Fibroblast of skin of abdomen (primary cell): Measurements from ENCODE around the gene ERBB2.
"Not testable (repeated sequence)": the region's sequence is repeated elsewhere in the genome, so short reads cannot be mapped to it uniquely, and the experiment has no call there.

Source experiments
- DNase-seq: peaks from one replicate; pipeline ENCODE4 v3.0.0-alpha.2; 2013

The ERBB2 gene

GRCh38 chr17:39703913-39704312, 4.0 kb downstream of the ERBB2 start:
- DNase-seq: no peak

- DNase-seq: no peak
Observed at GRCh38 chr17:39704821-39705551, 5.1 kb downstream of the ERBB2 start.

- DNase-seq: no peak
Observed at GRCh38 chr17:39705786-39706348, 6.0 kb downstream of the ERBB2 start.

- DNase-seq: no peak
Observed at GRCh38 chr17:39706383-39706782, 6.5 kb downstream of the ERBB2 start.

GRCh38 chr17:39706921-39707337, 7.1 kb downstream of the ERBB2 start:
- no peak for DNase-seq

- DNase-seq: no peak
Observed at GRCh38 chr17:39709319-39709997, 9.6 kb downstream of the ERBB2 start.

- DNase-seq: no peak
Observed at GRCh38 chr17:39709998-39710964, 10.4 kb downstream of the ERBB2 start.

GRCh38 chr17:39711071-39711470, 11.2 kb downstream of the ERBB2 start:
- not testable (repeated sequence) for DNase-seq

GRCh38 chr17:39711851-39712250, 12.0 kb downstream of the ERBB2 start:
- no peak for DNase-seq

GRCh38 chr17:39714234-39714633, 14.4 kb downstream of the ERBB2 start:
- no peak for DNase-seq

GRCh38 chr17:39715375-39716072, 15.7 kb downstream of the ERBB2 start:
- no peak for DNase-seq

GRCh38 chr17:39716073-39716818, 16.4 kb downstream of the ERBB2 start:
- DNase-seq: no peak

- no peak for DNase-seq
Observed at GRCh38 chr17:39716879-39717536, 17.1 kb downstream of the ERBB2 start.

- no peak for DNase-seq
Observed at GRCh38 chr17:39717660-39718059, 17.8 kb downstream of the ERBB2 start.

GRCh38 chr17:39719563-39720355, 19.9 kb downstream of the ERBB2 start:
- DNase-seq: no peak

GRCh38 chr17:39722104-39722503, 22.2 kb downstream of the ERBB2 start:
- no peak for DNase-seq

GRCh38 chr17:39722965-39723848, 23.3 kb downstream of the ERBB2 start:
- DNase-seq: no peak

GRCh38 chr17:39724731-39725130, 24.9 kb downstream of the ERBB2 start:
- DNase-seq: no peak

GRCh38 chr17:39725923-39726322, 26.1 kb downstream of the ERBB2 start:
- DNase-seq: not testable (repeated sequence)
